Body of pancreas (tissue), 4 donors: ENCODE data around the gene SRPK2. TPM values are rescaled to one million over a fixed set of nuclear protein-coding genes. Genes with fewer than 3 reads are reported as not detected.

Experiments
- ATAC-seq: fragments of 150-250 bp; one replicate; pipeline ENCODE4 v1.9.1; 2016
- DNase-seq, 4 donors: peaks; one replicate each; pipeline ENCODE4 v3.0.0-alpha.2; 2019
- H3K27ac ChIP-seq, 4 donors: fragments of 200-600 bp; sonication (generic); 1 replicate in 3 of 4; 2 replicates in 1 of 4; pipeline versions ENCODE4 v1.5.1 to v1.6.1; 2016 to 2019; ENCODE audit warnings: mild to moderate bottlenecking in 1 of 4, mixed read lengths in 1 of 4, moderate library complexity in 1 of 4
- H3K27me3 ChIP-seq, 2 donors: fragments of 200-600 bp; sonication (generic); one replicate each; pipeline ENCODE4 v1.6.0; 2016; ENCODE audit warnings: mild to moderate bottlenecking in 1 of 2
- H3K36me3 ChIP-seq, 2 donors: fragments of 200-600 bp; sonication (generic); replicated peaks in 1 of 2; 2 replicates each; pipeline ENCODE4 v1.5.1; 2016; ENCODE audit warnings: low read depth in 2 of 2; ENCODE audit not compliant: insufficient read depth in 1 of 2
- H3K4me1 ChIP-seq: fragments of 200-600 bp; sonication (generic); one replicate; pipeline ENCODE4 v1.6.0; 2016
- H3K4me3 ChIP-seq, 2 donors: fragments of 200-600 bp; sonication (generic); 1 replicate in 1 of 2; 2 replicates in 1 of 2; pipeline ENCODE4 v1.5.1; 2016 to 2019
- H3K9me3 ChIP-seq, 3 donors: fragments of 200-600 bp; sonication (generic); 1 replicate in 2 of 3; 2 replicates in 1 of 3; pipeline ENCODE4 v1.5.1; 2016
- CTCF ChIP-seq, 7 experiments: fragments of 450-650 bp in 4 of 7; fragments of 200-600 bp in 3 of 7; sonication (generic) in 3 of 7; IDR thresholded peaks; one replicate each; pipeline ENCODE4 v1.5.1; 2016 to 2019; ENCODE audit warnings: antibody characterized with exemption in 7 of 7
- POLR2A ChIP-seq, 3 donors: fragments of 450-650 bp; IDR thresholded peaks; one replicate each; pipeline ENCODE4 v1.6.1; 2016; ENCODE audit warnings: antibody characterized with exemption in 3 of 3, mild to moderate bottlenecking in 2 of 3
- WGBS, 2 donors: methylation state at CpG; one replicate each; pipeline ENCODE4 v1.1.5; 2017; 5-methylcytosine and 5-hydroxymethylcytosine counted together
- intact Hi-C: fragments of 100-400 bp; cut with DNase I; formaldehyde crosslinking; loops from one replicate; pipeline ENCODE4 v1.15.1; 2023
- total RNA-seq, 2 donors: library from RNA; depleted of rRNA; stranded (reverse); fragments of >200 nt; gene quantifications; one replicate each; pipeline ENCODE4 v1.1.0, GENCODE V29; 2016

SRPK2 gene
- total RNA-seq, 2 donors from 2014 or later: 23.4 to 31.1 TPM

GRCh38 chr7:105278973-105279687 lies 109.6 kb downstream of the SRPK2 start:
- Histone ChIP-seq H3K27me3 (no peaks in the 10 kb centered on the region), H3K9me3 (no peaks in the 10 kb centered on the region), H3K27ac (peak overlapping the region in 3 of 4 donors; percentile 45 to 57 (median 56)), H3K36me3 (no peaks in the 10 kb centered on the region), H3K4me3 (no peak overlapping the region), H3K4me1 (peaks cover 5% of the 10 kb centered on the region)
- DNase-seq (no peak), ATAC-seq (no peak)
- WGBS, 2 donors: 67 to 71% methylated on average over 8 of the region's 8 CpGs
- TF ChIP-seq CTCF (IDR thresholded peaks at IDR 0.05) (no peak), POLR2A (IDR thresholded peaks at IDR 0.05) (no peak)
- intact Hi-C loops: no loop called here

- TF ChIP-seq POLR2A (IDR thresholded peaks at IDR 0.05): no peak
- no peak for TF ChIP-seq CTCF (IDR thresholded peaks at IDR 0.05)
- Histone ChIP-seq H3K27ac (peak overlapping the region in 1 of 4 donors; percentile 56), H3K4me3 (no peak overlapping the region), H3K9me3 (no peaks in the 10 kb centered on the region), H3K36me3 (no peaks in the 10 kb centered on the region), H3K4me1 (peaks cover 5% of the 10 kb centered on the region), H3K27me3 (no peaks in the 10 kb centered on the region)
- intact Hi-C loops: no loop called here
- ATAC-seq: no peak
- DNase-seq: no peak
- WGBS, 2 donors: 79 to 91% methylated on average over 5 of the region's 5 CpGs
These were observed 110.2 kb downstream of the SRPK2 start for GRCh38 chr7:105278565-105278964.

GRCh38 chr7:105277341-105277740 lies 111.4 kb downstream of the SRPK2 start:
- WGBS, 2 donors: 65 to 73% methylated on average over 6 of the region's 6 CpGs

GRCh38 chr7:105270117-105270516 lies 118.6 kb downstream of the SRPK2 start:
- Histone ChIP-seq H3K4me3 (no peak overlapping the region), H3K4me1 (peaks cover 24% of the 10 kb centered on the region), H3K27me3 (no peaks in the 10 kb centered on the region), H3K27ac (no peak overlapping the region), H3K9me3 (no peaks in the 10 kb centered on the region), H3K36me3 (no peaks in the 10 kb centered on the region)
- DNase-seq (no peak), ATAC-seq (no peak)
- WGBS, 2 donors: 88 to 95% methylated on average over 9 of the region's 9 CpGs
- TF ChIP-seq POLR2A (IDR thresholded peaks at IDR 0.05): no peak
- no peak for TF ChIP-seq CTCF (IDR thresholded peaks at IDR 0.05)
- intact Hi-C loops: no loop called here

More at GRCh38 chr7:105277341-105277740, 111.4 kb downstream of the SRPK2 start:
- H3K36me3 ChIP-seq: no peaks in the 10 kb centered on the region
- ATAC-seq (peak; percentile 56), DNase-seq (peak in 1 of 4 donors; percentile 15)
- TF ChIP-seq POLR2A (IDR thresholded peaks at IDR 0.05): no peak
- no peak for TF ChIP-seq CTCF (IDR thresholded peaks at IDR 0.05)
- no peaks in the 10 kb centered on the region for H3K9me3 ChIP-seq
- peak overlapping the region in 3 of 4 donors; percentile 4 to 48 (median 13) for H3K27ac ChIP-seq
- H3K4me3 ChIP-seq: no peak overlapping the region
- no peaks in the 10 kb centered on the region for H3K27me3 ChIP-seq
- intact Hi-C loops: no loop called here
- peaks cover 5% of the 10 kb centered on the region for H3K4me1 ChIP-seq

GRCh38 chr7:105269397-105269796 lies 119.3 kb downstream of the SRPK2 start:
- peak; percentile 30 for ATAC-seq
- Histone ChIP-seq H3K27ac (peak overlapping the region; percentile 41 to 72 (median 70)), H3K9me3 (no peaks in the 10 kb centered on the region), H3K4me3 (no peak overlapping the region), H3K4me1 (peaks cover 24% of the 10 kb centered on the region), H3K27me3 (no peaks in the 10 kb centered on the region), H3K36me3 (no peaks in the 10 kb centered on the region)
- intact Hi-C loops: no loop called here
- TF ChIP-seq CTCF (IDR thresholded peaks at IDR 0.05) (no peak), POLR2A (IDR thresholded peaks at IDR 0.05) (no peak)
- no peak for DNase-seq
- 1 to 2% methylated on average over 3 of the region's 3 CpGs for WGBS, 2 donors
